Measurements from ENCODE around the gene EVX2.

- TF ChIP-seq, protein P1, sequence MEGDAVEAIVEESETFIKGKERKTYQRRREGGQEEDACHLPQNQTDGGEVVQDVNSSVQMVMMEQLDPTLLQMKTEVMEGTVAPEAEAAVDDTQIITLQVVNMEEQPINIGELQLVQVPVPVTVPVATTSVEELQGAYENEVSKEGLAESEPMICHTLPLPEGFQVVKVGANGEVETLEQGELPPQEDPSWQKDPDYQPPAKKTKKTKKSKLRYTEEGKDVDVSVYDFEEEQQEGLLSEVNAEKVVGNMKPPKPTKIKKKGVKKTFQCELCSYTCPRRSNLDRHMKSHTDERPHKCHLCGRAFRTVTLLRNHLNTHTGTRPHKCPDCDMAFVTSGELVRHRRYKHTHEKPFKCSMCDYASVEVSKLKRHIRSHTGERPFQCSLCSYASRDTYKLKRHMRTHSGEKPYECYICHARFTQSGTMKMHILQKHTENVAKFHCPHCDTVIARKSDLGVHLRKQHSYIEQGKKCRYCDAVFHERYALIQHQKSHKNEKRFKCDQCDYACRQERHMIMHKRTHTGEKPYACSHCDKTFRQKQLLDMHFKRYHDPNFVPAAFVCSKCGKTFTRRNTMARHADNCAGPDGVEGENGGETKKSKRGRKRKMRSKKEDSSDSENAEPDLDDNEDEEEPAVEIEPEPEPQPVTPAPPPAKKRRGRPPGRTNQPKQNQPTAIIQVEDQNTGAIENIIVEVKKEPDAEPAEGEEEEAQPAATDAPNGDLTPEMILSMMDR (IDR thresholded peaks at IDR 0.05), result no peak
- no peak for TF ChIP-seq POLR2A (IDR thresholded peaks at IDR 0.05)
These were observed 23.1 kb upstream of the EVX2 start, which contains the start of gene HOXD11 for GRCh38 chr2:176106581-176107539.
